Measurements from ENCODE around the gene PTTG1. TPM values are rescaled to one million over a fixed set of nuclear protein-coding genes. Genes with fewer than 3 reads are reported as not detected.

The PTTG1 gene
- polyA plus RNA-seq, 2 of the 4 experiments (the other 2 are of a cell fraction): 222 to 227 TPM

GRCh38 chr5:160380041-160380440 lies 41.6 kb upstream of the PTTG1 start (continued):
- TF ChIP-seq CTCF (IDR thresholded peaks at IDR 0.05): no peak
- TF ChIP-seq CBX8 (IDR thresholded peaks at IDR 0.05): no peak

- ATAC-seq (no peak), DNase-seq (ENCODE audit: low read depth in 1 of 2, low spot score in 1 of 2) (no peak), FAIRE-seq (no peak)
- peaks cover 8% of the 10 kb centered on the region; the same call in 1 of the 3 replicates for H3K9me3 ChIP-seq
- no peak for TF ChIP-seq BCL3 (IDR thresholded peaks at IDR 0.05)
- no peak for TF ChIP-seq PHF8 (IDR thresholded peaks at IDR 0.05; ENCODE audit: borderline replicate concordance, low read depth)
- no peak for TF ChIP-seq RAD21 (conservative IDR thresholded peaks at IDR 0.05 in 1 of 2, IDR thresholded peaks at IDR 0.05 in 1 of 2)
- TF ChIP-seq ZC3H11A (IDR thresholded peaks at IDR 0.05): no peak
- TF ChIP-seq USF2 (IDR thresholded peaks at IDR 0.05): no peak
- TF ChIP-seq CBX2 (IDR thresholded peaks at IDR 0.05; ENCODE audit: borderline replicate concordance, low read depth): no peak
- no peak for TF ChIP-seq MAZ (IDR thresholded peaks at IDR 0.05; ENCODE audit: borderline replicate concordance, low read depth, low read length)
- TF ChIP-seq FOSB (CRISPR knock-in tag; IDR thresholded peaks at IDR 0.05): no peak
- TF ChIP-seq ESRRA (IDR thresholded peaks at IDR 0.05; ENCODE audit: borderline replicate concordance, low read length): no peak
- no peak for TF ChIP-seq RNF2 (IDR thresholded peaks at IDR 0.05; ENCODE audit: borderline replicate concordance, low read depth)
- TF ChIP-seq HMGXB4 (CRISPR knock-in tag; IDR thresholded peaks at IDR 0.05; ENCODE audit: borderline replicate concordance): no peak
- no peak for TF ChIP-seq SMC3 (IDR thresholded peaks at IDR 0.05)
- no peak for TF ChIP-seq RARB (CRISPR knock-in tag; IDR thresholded peaks at IDR 0.05)
- TF ChIP-seq MYC (IDR thresholded peaks at IDR 0.05; ENCODE audit: borderline replicate concordance, low read length): no peak
- TF ChIP-seq ZFP36 (IDR thresholded peaks at IDR 0.05; ENCODE audit: borderline replicate concordance, partially characterized antibody): no peak
- no peak for TF ChIP-seq TFCP2L1 (CRISPR knock-in tag; IDR thresholded peaks at IDR 0.05)
- CTCF ChIA-PET: interaction anchor here (1.0 to 5.0 kb wide), 2 partner anchors 8 to 12 kb away, joined by 3 to 31 read pairs; no protein-coding TSS in a partner anchor
- no peak overlapping the region for H3K4me2 ChIP-seq
- WGBS (ENCODE audit: missing lambda C conversion rate): 0% methylated on average over 3 of the region's 3 CpGs
- H3K4me1 ChIP-seq: no peaks in the 10 kb centered on the region
- no peak overlapping the region for H3K27ac ChIP-seq
- H3K4me3 ChIP-seq: no peak overlapping the region
- POLR2A ChIA-PET: no interaction called here
Measured at GRCh38 chr5:160382346-160382745, 39.3 kb upstream of the PTTG1 start.

GRCh38 chr5:160384681-160385080 lies 37.0 kb upstream of the PTTG1 start:
- FAIRE-seq (no peak), ATAC-seq (no peak), DNase-seq (ENCODE audit: low read depth in 1 of 2, low spot score in 1 of 2) (no peak)
- Histone ChIP-seq H3K9me3 (peaks cover 19% of the 10 kb centered on the region), H3K4me1 (no peaks in the 10 kb centered on the region), H3K4me2 (no peak overlapping the region), H3K27ac (no peak overlapping the region), H3K4me3 (no peak overlapping the region)
- WGBS (ENCODE audit: missing lambda C conversion rate): 94% methylated on average over 1 of the region's 1 CpG
- TF ChIP-seq BCL3 (IDR thresholded peaks at IDR 0.05) (no peak), MYC (IDR thresholded peaks at IDR 0.05; ENCODE audit: borderline replicate concordance, low read length) (no peak), PHF8 (IDR thresholded peaks at IDR 0.05; ENCODE audit: borderline replicate concordance, low read depth) (no peak), ZSCAN20 (CRISPR knock-in tag; IDR thresholded peaks at IDR 0.05) (no peak), HDAC2 (IDR thresholded peaks at IDR 0.05) (no peak), HOXB5 (CRISPR knock-in tag; IDR thresholded peaks at IDR 0.05) (no peak), TP53 (CRISPR knock-in tag; IDR thresholded peaks at IDR 0.05) (no peak), BHLHE40 (IDR thresholded peaks at IDR 0.05; ENCODE audit: low read depth, low read length) (no peak), RFX5 (IDR thresholded peaks at IDR 0.05) (no peak), ZFP36 (IDR thresholded peaks at IDR 0.05; ENCODE audit: borderline replicate concordance, partially characterized antibody) (no peak), ELK1 (IDR thresholded peaks at IDR 0.05; ENCODE audit: low read depth, low read length) (no peak), USF2 (IDR thresholded peaks at IDR 0.05) (no peak)
- CTCF ChIA-PET: interaction anchor here (1.4 kb wide), 1 partner anchor 8 kb away, joined by 4 read pairs; no protein-coding TSS in a partner anchor
- POLR2A ChIA-PET: no interaction called here

All from A549 (cell line).